ENCODE results near the gene LENEP. TPM values are rescaled to one million over a fixed set of nuclear protein-coding genes. Genes with fewer than 3 reads are reported as not detected.

LENEP gene
- polyA plus RNA-seq, 1 donor (not counting 4 experiments of a cell fraction or from before 2014, with no cell fraction given), result not detected

- peak overlapping the region; percentile 96 for H3K9ac ChIP-seq (ENCODE audit: control insufficient read depth, extremely low read depth, insufficient read depth, low read length)
- DNase-seq (ENCODE audit: low read depth, low spot score), result peak; percentile 95
- H3K79me2 ChIP-seq (ENCODE audit: control insufficient read depth, insufficient read depth, low read length), result peaks cover 57% of the 10 kb centered on the region
- peaks cover 0 to 11% of the 10 kb centered on the region in 2 experiments for H3K36me3 ChIP-seq (ENCODE audit: control insufficient read depth in 2 of 2, extremely low read depth in 1 of 2, insufficient read depth in 2 of 2, low read length in 2 of 2)
- H2AFZ ChIP-seq (ENCODE audit: control insufficient read depth, low read length), result no peak overlapping the region
- H3K27me3 ChIP-seq (ENCODE audit: control insufficient read depth, extremely low read depth, insufficient read depth, low read length), result no peaks in the 10 kb centered on the region
- H3K27ac ChIP-seq (ENCODE audit: control insufficient read depth, insufficient read depth, low read length), result peak overlapping the region; percentile 99
- no peaks in the 10 kb centered on the region for H3K9me1 ChIP-seq (ENCODE audit: control insufficient read depth, extremely low read depth, insufficient read depth, low read length)
- peak overlapping the region; percentile 57 to 79 (median 75) for H3K4me3 ChIP-seq (ENCODE audit: control insufficient read depth in 2 of 3, extremely low read depth in 1 of 3, insufficient read depth in 2 of 3, low read depth in 1 of 3, low read length in 3 of 3)
- no peak for FAIRE-seq
- peaks cover 47% of the 10 kb centered on the region for H3K4me1 ChIP-seq (ENCODE audit: control insufficient read depth, extremely low read depth, insufficient read depth, low read length)
- H3K9me3 ChIP-seq (ENCODE audit: control insufficient read depth, low read depth, low read length), result no peaks in the 10 kb centered on the region
- peak; percentile 10 to 24 (median 13) for TF ChIP-seq CTCF (optimal IDR thresholded peaks at IDR 0.05 in 1 of 3, IDR thresholded peaks at IDR 0.05 in 1 of 3, conservative IDR thresholded peaks at IDR 0.05 in 1 of 3; ENCODE audit: extremely low read depth in 1 of 3, insufficient read depth in 2 of 3, low read length in 3 of 3)
- no peak for TF ChIP-seq EZH2 (IDR thresholded peaks at IDR 0.05; ENCODE audit: low read length)
- dilution Hi-C loops (cut with MboI; ENCODE audit: extremely low pct_ligation_motif_present, low sequenced_read_pairs), result no loop called here
- H3K4me2 ChIP-seq (ENCODE audit: control insufficient read depth, extremely low read depth, insufficient read depth, low read depth, low read length), result peak overlapping the region; percentile 76
- no peaks in the 10 kb centered on the region for H4K20me1 ChIP-seq (ENCODE audit: control insufficient read depth, extremely low read depth, insufficient read depth, low read length)
These were observed 19.9 kb upstream of the LENEP start for GRCh38 chr1:154973344-154974101.

GRCh38 chr1:154974102-154974807 lies 19.1 kb upstream of the LENEP start, which contains the start of gene CKS1B:
TSS of gene CKS1B (plus strand) at chr1:154974681. CDS start at chr1:154974746, 65 bp downstream.
- Histone ChIP-seq H3K4me3 (ENCODE audit: control insufficient read depth in 2 of 3, extremely low read depth in 1 of 3, insufficient read depth in 2 of 3, low read depth in 1 of 3, low read length in 3 of 3) (peak within 1 kb of the TSS; percentile 57 to 98 (median 82)), H3K9me1 (ENCODE audit: control insufficient read depth, extremely low read depth, insufficient read depth, low read length) (no peaks in the 10 kb centered on the region), H3K27me3 (ENCODE audit: control insufficient read depth, extremely low read depth, insufficient read depth, low read length) (no peaks in the 10 kb centered on the region), H3K27ac (ENCODE audit: control insufficient read depth, insufficient read depth, low read length) (peak within 1 kb of the TSS; percentile 99), H4K20me1 (ENCODE audit: control insufficient read depth, extremely low read depth, insufficient read depth, low read length) (no peaks in the 10 kb centered on the region), H3K9ac (ENCODE audit: control insufficient read depth, extremely low read depth, insufficient read depth, low read length) (peak within 1 kb of the TSS; percentile 96), H3K4me1 (ENCODE audit: control insufficient read depth, extremely low read depth, insufficient read depth, low read length) (peaks cover 40% of the 10 kb centered on the region), H3K79me2 (ENCODE audit: control insufficient read depth, insufficient read depth, low read length) (peaks cover 51% of the 10 kb centered on the region), H3K4me2 (ENCODE audit: control insufficient read depth, extremely low read depth, insufficient read depth, low read depth, low read length) (peak within 1 kb of the TSS; percentile 95), H3K9me3 (ENCODE audit: control insufficient read depth, low read depth, low read length) (no peaks in the 10 kb centered on the region), H2AFZ (ENCODE audit: control insufficient read depth, low read length) (peak within 1 kb of the TSS; percentile 71), H3K36me3 (ENCODE audit: control insufficient read depth in 2 of 2, extremely low read depth in 1 of 2, insufficient read depth in 2 of 2, low read length in 2 of 2) (peaks cover 0 to 9% of the 10 kb centered on the region in 2 experiments)
- DNase-seq (ENCODE audit: low read depth, low spot score) (peak; percentile 100), FAIRE-seq (peak; percentile 90)
- no peak for TF ChIP-seq CTCF (optimal IDR thresholded peaks at IDR 0.05 in 1 of 3, IDR thresholded peaks at IDR 0.05 in 1 of 3, conservative IDR thresholded peaks at IDR 0.05 in 1 of 3; ENCODE audit: extremely low read depth in 1 of 3, insufficient read depth in 2 of 3, low read length in 3 of 3)
- no peak for TF ChIP-seq EZH2 (IDR thresholded peaks at IDR 0.05; ENCODE audit: low read length)
- dilution Hi-C loops (cut with MboI; ENCODE audit: extremely low pct_ligation_motif_present, low sequenced_read_pairs), result no loop called here

Data from keratinocyte (primary cell).